Neural progenitor cell (in vitro differentiated cells): ENCODE results near the gene DNAJC1. TPM values are rescaled to one million over a fixed set of nuclear protein-coding genes. Genes with fewer than 3 reads are reported as not detected.

Experiments used
- DNase-seq: peaks from one replicate; pipeline ENCODE4 v3.0.0-alpha.2; 2016; ENCODE audit warnings: low spot score
- H2AFZ ChIP-seq: fragments of 200-600 bp; sonication (generic); replicated peaks from 2 replicates; pipeline ENCODE4 v1.6.1; 2016; ENCODE audit warnings: antibody characterized with exemption
- H3F3A ChIP-seq: fragments of 200-600 bp; sonication (generic); 2 replicates; pipeline ENCODE4 v1.6.1; 2016; ENCODE audit warnings: antibody characterized with exemption, low read depth
- H3K27ac ChIP-seq: fragments of 200-600 bp; sonication (generic); 2 replicates; pipeline ENCODE4 v1.5.1; 2016; ENCODE audit warnings: mild to moderate bottlenecking
- H3K27me3 ChIP-seq: fragments of 200-600 bp; sonication (generic); 2 replicates; pipeline ENCODE4 v1.6.1; 2016; ENCODE audit warnings: mild to moderate bottlenecking, moderate library complexity
- H3K36me3 ChIP-seq: fragments of 200-600 bp; sonication (generic); 2 replicates; pipeline ENCODE4 v1.5.1; 2016
- H3K4me1 ChIP-seq: fragments of 200-600 bp; sonication (generic); 2 replicates; pipeline ENCODE4 v1.6.1; 2016; ENCODE audit warnings: mixed run types
- H3K4me2 ChIP-seq: fragments of 200-600 bp; sonication (generic); 2 replicates; pipeline ENCODE4 v1.6.1; 2016
- H3K4me3 ChIP-seq: fragments of 200-600 bp; sonication (generic); 2 replicates; pipeline ENCODE4 v1.5.1; 2016
- H3K79me2 ChIP-seq: fragments of 200-600 bp; sonication (generic); 2 replicates; pipeline ENCODE4 v1.6.1; 2016; ENCODE audit warnings: low read depth
- H3K9ac ChIP-seq: fragments of 200-600 bp; sonication (generic); 2 replicates; pipeline ENCODE4 v1.6.1; 2016
- H3K9me3 ChIP-seq: fragments of 200-600 bp; sonication (generic); 2 replicates; pipeline ENCODE4 v1.5.1; 2016; ENCODE audit warnings: low read depth
- H4K20me1 ChIP-seq: fragments of 200-600 bp; sonication (generic); 2 replicates; pipeline ENCODE4 v1.6.1; 2016; ENCODE audit warnings: low read depth
- H3K27ac Mint-ChIP-seq: 3 replicates; pipeline ENCODE4 v1.8.0; 2021; ENCODE audit warnings: mixed read lengths
- H3K27me3 Mint-ChIP-seq: 2 replicates; pipeline ENCODE4 v1.8.0; 2022; ENCODE audit warnings: low read depth, mild to moderate bottlenecking, inconsistent platforms, moderate library complexity, mixed read lengths; ENCODE audit not compliant: insufficient read depth
- H3K36me3 Mint-ChIP-seq: 3 replicates; pipeline ENCODE4 v1.8.0; 2021; ENCODE audit warnings: mixed read lengths
- H3K4me1 Mint-ChIP-seq: 3 replicates; pipeline ENCODE4 v1.8.0; 2021; ENCODE audit warnings: mixed read lengths
- H3K4me3 Mint-ChIP-seq: 3 replicates; pipeline ENCODE4 v1.8.0; 2021; ENCODE audit warnings: mild to moderate bottlenecking, moderate library complexity, mixed read lengths
- H3K9me3 Mint-ChIP-seq: 3 replicates; pipeline ENCODE4 v1.8.0; 2020; ENCODE audit warnings: mixed read lengths
- EZH2 ChIP-seq: fragments of 200-600 bp; sonication (generic); IDR thresholded peaks from 2 replicates; pipeline ENCODE4 v1.6.1; 2017; ENCODE audit warnings: antibody characterized with exemption, mild to moderate bottlenecking, moderate library complexity
- EZH2phosphoT487 ChIP-seq: fragments of 200-600 bp; sonication (generic); IDR thresholded peaks from 2 replicates; pipeline ENCODE4 v1.6.1; 2017; ENCODE audit warnings: antibody characterized with exemption
- total RNA-seq: library from RNA; depleted of rRNA; stranded (reverse); fragments of >200 nt; gene quantifications from 2 replicates; pipeline ENCODE4 v1.2.3, GENCODE V29; 2015; ENCODE audit warnings: low replicate concordance
- TF ChIP-seq, protein P1 (sequence below): fragments of 200-600 bp; sonication (generic); IDR thresholded peaks from 2 replicates; pipeline ENCODE4 v1.5.1; 2017; ENCODE audit warnings: antibody characterized with exemption, mild to moderate bottlenecking

Gene DNAJC1, protein sequence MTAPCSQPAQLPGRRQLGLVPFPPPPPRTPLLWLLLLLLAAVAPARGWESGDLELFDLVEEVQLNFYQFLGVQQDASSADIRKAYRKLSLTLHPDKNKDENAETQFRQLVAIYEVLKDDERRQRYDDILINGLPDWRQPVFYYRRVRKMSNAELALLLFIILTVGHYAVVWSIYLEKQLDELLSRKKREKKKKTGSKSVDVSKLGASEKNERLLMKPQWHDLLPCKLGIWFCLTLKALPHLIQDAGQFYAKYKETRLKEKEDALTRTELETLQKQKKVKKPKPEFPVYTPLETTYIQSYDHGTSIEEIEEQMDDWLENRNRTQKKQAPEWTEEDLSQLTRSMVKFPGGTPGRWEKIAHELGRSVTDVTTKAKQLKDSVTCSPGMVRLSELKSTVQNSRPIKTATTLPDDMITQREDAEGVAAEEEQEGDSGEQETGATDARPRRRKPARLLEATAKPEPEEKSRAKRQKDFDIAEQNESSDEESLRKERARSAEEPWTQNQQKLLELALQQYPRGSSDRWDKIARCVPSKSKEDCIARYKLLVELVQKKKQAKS
- 24.9 and 55.3 TPM in 2 replicates for total RNA-seq

DNA sequence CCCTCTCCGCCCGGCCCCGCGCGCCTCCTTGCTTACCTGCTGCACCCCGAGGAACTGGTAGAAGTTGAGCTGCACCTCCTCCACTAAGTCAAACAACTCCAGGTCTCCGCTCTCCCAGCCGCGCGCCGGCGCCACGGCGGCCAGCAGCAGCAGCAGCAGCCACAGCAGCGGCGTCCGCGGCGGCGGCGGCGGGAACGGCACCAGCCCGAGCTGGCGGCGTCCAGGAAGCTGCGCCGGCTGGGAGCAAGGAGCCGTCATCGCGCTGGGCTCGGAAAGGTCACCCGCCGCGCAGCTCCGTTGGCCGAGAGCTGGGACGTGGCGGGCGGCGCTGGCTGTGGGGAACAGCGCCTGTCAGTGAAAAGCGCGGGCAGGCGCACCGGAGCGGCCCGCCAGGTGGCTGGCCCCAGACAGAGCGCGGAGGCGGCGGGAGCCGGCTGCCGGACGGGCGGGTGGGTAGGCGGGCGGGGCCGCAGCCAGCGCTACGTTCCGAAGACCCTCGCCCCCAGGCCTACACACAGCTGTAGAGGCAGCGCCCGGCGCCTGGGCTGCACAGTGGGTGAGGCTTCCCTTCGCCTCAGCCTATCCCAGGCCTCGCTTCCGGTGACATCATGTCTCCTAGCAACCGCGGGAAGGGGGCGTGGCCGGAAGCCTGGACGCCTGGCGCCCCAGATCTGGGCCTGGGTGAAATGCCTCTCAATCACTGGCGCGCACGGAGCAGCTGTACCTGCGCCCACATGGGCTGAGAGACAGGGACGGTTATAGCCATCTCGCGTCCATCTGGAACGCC, at the start of gene DNAJC1:
Gene DNAJC1, minus strand, starts transcription at position 554 of the 787 bp plus-strand sequence. Its CDS starts 296 bp downstream, at position 258.
- H3K9ac ChIP-seq: peak within 1 kb of the TSS; percentile 36
- peak within 1 kb of the TSS; percentile 90 for H3K4me2 ChIP-seq
- peaks cover 3% of the 10 kb centered on the region for H3K27me3 ChIP-seq
- DNase-seq: peak; percentile 99
- peaks cover 6% of the 10 kb centered on the region for H4K20me1 ChIP-seq
- H3K4me3 Mint-ChIP-seq: peak within 1 kb of the TSS; percentile 92
- no peaks in the 10 kb centered on the region for H3K36me3 ChIP-seq
- H3K36me3 Mint-ChIP-seq: peaks cover 11% of the 10 kb centered on the region
- H3K9me3 ChIP-seq: no peaks in the 10 kb centered on the region
- H2AFZ ChIP-seq: peak within 1 kb of the TSS; percentile 75
- peaks cover 12% of the 10 kb centered on the region for H3K4me1 ChIP-seq
- H3K79me2 ChIP-seq: peaks cover 28% of the 10 kb centered on the region
- H3K9me3 Mint-ChIP-seq: peaks cover 15% of the 10 kb centered on the region
- TF ChIP-seq EZH2phosphoT487 (no peak), EZH2 (peak; percentile 33)
- TF ChIP-seq, protein P1, sequence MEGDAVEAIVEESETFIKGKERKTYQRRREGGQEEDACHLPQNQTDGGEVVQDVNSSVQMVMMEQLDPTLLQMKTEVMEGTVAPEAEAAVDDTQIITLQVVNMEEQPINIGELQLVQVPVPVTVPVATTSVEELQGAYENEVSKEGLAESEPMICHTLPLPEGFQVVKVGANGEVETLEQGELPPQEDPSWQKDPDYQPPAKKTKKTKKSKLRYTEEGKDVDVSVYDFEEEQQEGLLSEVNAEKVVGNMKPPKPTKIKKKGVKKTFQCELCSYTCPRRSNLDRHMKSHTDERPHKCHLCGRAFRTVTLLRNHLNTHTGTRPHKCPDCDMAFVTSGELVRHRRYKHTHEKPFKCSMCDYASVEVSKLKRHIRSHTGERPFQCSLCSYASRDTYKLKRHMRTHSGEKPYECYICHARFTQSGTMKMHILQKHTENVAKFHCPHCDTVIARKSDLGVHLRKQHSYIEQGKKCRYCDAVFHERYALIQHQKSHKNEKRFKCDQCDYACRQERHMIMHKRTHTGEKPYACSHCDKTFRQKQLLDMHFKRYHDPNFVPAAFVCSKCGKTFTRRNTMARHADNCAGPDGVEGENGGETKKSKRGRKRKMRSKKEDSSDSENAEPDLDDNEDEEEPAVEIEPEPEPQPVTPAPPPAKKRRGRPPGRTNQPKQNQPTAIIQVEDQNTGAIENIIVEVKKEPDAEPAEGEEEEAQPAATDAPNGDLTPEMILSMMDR: peak; percentile 12
- H3K4me1 Mint-ChIP-seq: peaks cover 27% of the 10 kb centered on the region
- peaks cover 6% of the 10 kb centered on the region for H3K27me3 Mint-ChIP-seq
- peaks cover 10% of the 10 kb centered on the region for H3F3A ChIP-seq
- peak within 1 kb of the TSS; percentile 83 for H3K27ac ChIP-seq
- peak within 1 kb of the TSS; percentile 88 for H3K4me3 ChIP-seq
- peak within 1 kb of the TSS; percentile 5 for H3K27ac Mint-ChIP-seq

DNA sequence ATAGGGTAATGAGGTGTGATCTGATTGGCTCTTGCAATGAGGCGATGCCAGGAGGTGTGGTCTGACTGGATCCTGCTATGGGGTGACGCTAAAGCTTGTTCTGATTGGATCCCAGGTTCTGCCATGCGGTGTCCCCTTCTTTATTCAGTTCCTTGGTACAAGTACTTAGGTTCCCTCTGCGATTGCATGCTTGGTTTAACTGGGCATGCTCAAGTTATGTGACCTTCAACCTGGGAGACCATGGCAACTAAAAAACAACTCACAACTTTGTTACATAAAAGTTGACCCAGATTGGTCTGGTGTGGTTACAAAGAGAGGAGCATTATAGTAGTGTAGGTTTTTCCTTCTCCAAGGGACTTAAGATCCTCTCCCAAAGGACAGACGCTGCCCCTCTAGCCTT, 49.5 kb upstream of the DNAJC1 start:
- no peak overlapping the region for H2AFZ ChIP-seq
- Mint-ChIP-seq H3K4me3 (no peak overlapping the region), H3K9me3 (peaks cover 3% of the 10 kb centered on the region), H3K27me3 (no peaks in the 10 kb centered on the region), H3K27ac (no peak overlapping the region), H3K36me3 (no peaks in the 10 kb centered on the region), H3K4me1 (peaks cover 6% of the 10 kb centered on the region)
- no peaks in the 10 kb centered on the region for H3K4me1 ChIP-seq
- no peak for DNase-seq
- no peak overlapping the region for H3K9ac ChIP-seq
- H3F3A ChIP-seq: no peaks in the 10 kb centered on the region
- no peaks in the 10 kb centered on the region for H3K79me2 ChIP-seq
- no peaks in the 10 kb centered on the region for H4K20me1 ChIP-seq
- H3K36me3 ChIP-seq: no peaks in the 10 kb centered on the region
- no peak overlapping the region for H3K4me3 ChIP-seq
- H3K27me3 ChIP-seq: no peaks in the 10 kb centered on the region
- H3K4me2 ChIP-seq: no peak overlapping the region
- TF ChIP-seq EZH2phosphoT487 (no peak), EZH2 (no peak)
- TF ChIP-seq, protein P1: no peak
- H3K9me3 ChIP-seq: no peaks in the 10 kb centered on the region
- no peak overlapping the region for H3K27ac ChIP-seq

- H4K20me1 ChIP-seq: no peaks in the 10 kb centered on the region
- Mint-ChIP-seq H3K36me3 (no peaks in the 10 kb centered on the region), H3K9me3 (peaks cover 4% of the 10 kb centered on the region), H3K27me3 (peaks cover 2% of the 10 kb centered on the region), H3K4me3 (no peak overlapping the region), H3K4me1 (peaks cover 3% of the 10 kb centered on the region), H3K27ac (no peak overlapping the region)
- no peak overlapping the region for H3K4me3 ChIP-seq
- H2AFZ ChIP-seq: no peak overlapping the region
- no peaks in the 10 kb centered on the region for H3F3A ChIP-seq
- H3K9ac ChIP-seq: no peak overlapping the region
- no peak overlapping the region for H3K4me2 ChIP-seq
- no peaks in the 10 kb centered on the region for H3K79me2 ChIP-seq
- no peak for TF ChIP-seq EZH2phosphoT487
- TF ChIP-seq, protein P1: no peak
- no peak for TF ChIP-seq EZH2
- no peak for DNase-seq
- H3K36me3 ChIP-seq: no peaks in the 10 kb centered on the region
- H3K27ac ChIP-seq: no peak overlapping the region
- H3K27me3 ChIP-seq: no peaks in the 10 kb centered on the region
- no peaks in the 10 kb centered on the region for H3K4me1 ChIP-seq
- no peaks in the 10 kb centered on the region for H3K9me3 ChIP-seq
These were observed 46.1 kb upstream of the DNAJC1 start for GRCh38 chr10:22049635-22050034.
